GM21526 (cell line): Measurements from ENCODE around the gene MT1H.
"Not testable (repeated sequence)": the region's sequence is repeated elsewhere in the genome, so short reads cannot be mapped to it uniquely, and the experiment has no call there.

Source experiments
- ATAC-seq: cut with Tn5 transposase; IDR thresholded peaks from one replicate; pipeline ENCODE4 v1.9.1; 2021; ENCODE audit warnings: moderate library complexity; ENCODE audit not compliant: unreplicated experiment, low FRiP score

The MT1H gene

GRCh38 chr16:56711862-56712261 is 42.2 kb downstream of the MT1H start:
- no peak for ATAC-seq

DNA sequence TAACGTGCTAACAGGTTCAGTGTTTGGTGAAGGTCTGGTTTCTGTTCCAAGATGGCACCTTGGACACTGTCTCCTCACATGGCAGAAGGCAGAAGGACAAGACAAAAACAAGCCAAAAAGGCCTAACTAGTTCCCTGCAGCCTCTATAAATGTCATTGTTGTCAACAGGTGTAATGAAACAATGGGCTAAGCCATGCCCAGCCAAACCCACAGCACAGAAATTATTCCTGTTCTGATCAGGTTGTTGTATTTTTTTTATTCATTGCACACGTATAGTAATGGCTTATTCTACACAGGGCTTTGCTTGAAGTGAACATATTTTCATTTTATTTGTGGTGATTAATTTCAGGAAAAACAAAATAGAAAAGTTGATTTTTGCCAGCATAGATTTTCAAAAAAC is 44.2 kb downstream of the MT1H start:
- ATAC-seq = no peak

DNA sequence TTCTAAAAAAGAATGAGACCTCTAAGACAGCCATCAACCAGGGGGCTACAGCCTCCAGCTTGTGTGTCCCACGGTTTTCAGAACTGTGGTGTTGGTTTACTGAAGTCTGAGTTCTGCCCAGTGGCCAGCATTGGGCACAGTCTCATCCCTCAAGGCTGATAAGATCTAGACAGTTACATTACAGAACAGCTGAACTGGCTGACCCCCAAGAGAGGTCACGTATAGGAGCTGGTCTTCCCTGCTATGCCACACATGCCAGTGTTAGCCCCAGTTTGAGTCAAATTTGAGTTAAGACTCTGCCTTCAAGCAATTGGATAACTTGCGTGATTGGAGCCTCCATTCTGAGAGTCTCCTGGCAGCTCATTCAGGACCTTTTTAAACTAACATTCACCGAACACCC is 45.5 kb downstream of the MT1H start:
- ATAC-seq = no peak

- no peak for ATAC-seq
Observed at GRCh38 chr16:56716761-56717160, 47.1 kb downstream of the MT1H start.

- not testable (repeated sequence) for ATAC-seq
Observed at GRCh38 chr16:56717532-56717931, 47.9 kb downstream of the MT1H start.
